HG03575 (cell line): ENCODE results near the gene SH3BP2.

Experiments
- ATAC-seq: cut with Tn5 transposase; IDR thresholded peaks from one replicate; pipeline ENCODE4 v1.9.1; 2021; ENCODE audit not compliant: unreplicated experiment, insufficient number of reproducible peaks, low FRiP score; ENCODE audit errors: extremely low read depth

Gene SH3BP2

DNA sequence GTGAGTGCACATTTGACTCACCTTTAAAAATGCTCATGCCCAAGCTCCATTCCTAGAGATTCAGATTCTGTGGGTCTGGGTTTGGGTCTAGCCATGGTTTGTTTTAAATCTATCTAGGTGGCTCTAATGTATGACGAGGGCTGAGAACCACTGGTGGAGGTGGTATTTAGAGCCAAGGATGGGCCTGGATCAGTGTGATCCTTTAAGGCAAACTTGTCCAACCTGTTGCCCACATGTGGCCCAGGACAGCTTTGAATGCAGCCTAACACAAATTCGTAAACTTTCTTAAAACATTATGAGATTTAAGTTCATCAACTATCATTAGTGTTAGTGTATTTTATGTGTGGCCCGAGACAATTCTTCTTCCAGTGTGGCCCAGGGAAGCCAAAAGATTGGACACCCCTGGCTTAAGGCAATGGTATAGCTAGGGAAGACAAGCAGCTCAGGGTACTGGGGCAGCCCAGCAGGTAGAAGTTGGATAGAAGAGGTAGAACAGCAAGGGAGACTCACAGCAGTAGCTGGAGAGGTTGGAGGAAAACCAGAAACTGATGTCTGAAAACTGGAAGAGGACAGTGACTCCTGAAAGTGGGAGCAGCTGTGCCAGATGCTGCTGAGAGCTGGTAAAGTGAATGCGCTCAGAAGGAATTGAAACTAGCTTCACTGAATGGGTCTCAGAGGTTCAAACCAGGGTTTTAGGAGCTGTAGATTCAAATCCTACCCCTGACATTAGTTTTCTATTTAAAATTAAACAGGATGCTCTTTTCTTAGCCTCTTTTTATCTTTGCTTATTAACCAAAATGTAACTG lies 68.9 kb downstream of the SH3BP2 start:
- no peak for ATAC-seq

DNA sequence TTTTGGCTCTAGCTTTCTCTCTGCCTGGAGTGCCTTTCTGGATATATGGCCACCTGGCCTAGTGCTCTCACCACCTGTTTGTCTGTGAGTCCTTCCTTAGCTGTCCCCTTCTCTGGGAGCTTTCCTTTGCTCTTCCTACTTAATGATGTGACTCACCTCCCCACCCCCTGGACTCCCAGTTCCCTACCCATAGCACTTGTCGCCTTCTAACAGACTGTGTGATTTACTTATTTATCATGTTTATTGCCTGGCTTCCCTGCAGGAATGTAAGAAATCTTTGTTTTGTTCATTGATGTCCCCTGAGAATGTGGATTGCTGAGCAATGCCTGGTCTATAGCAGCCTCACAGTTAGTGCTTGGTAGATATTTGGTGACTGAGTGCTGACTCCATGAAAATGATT lies 69.6 kb downstream of the SH3BP2 start:
- no peak for ATAC-seq

GRCh38 chr4:2863649-2864048 lies 70.8 kb downstream of the SH3BP2 start:
- no peak for ATAC-seq

- no peak for ATAC-seq
Measured at GRCh38 chr4:2865196-2865780, 72.4 kb downstream of the SH3BP2 start.

DNA sequence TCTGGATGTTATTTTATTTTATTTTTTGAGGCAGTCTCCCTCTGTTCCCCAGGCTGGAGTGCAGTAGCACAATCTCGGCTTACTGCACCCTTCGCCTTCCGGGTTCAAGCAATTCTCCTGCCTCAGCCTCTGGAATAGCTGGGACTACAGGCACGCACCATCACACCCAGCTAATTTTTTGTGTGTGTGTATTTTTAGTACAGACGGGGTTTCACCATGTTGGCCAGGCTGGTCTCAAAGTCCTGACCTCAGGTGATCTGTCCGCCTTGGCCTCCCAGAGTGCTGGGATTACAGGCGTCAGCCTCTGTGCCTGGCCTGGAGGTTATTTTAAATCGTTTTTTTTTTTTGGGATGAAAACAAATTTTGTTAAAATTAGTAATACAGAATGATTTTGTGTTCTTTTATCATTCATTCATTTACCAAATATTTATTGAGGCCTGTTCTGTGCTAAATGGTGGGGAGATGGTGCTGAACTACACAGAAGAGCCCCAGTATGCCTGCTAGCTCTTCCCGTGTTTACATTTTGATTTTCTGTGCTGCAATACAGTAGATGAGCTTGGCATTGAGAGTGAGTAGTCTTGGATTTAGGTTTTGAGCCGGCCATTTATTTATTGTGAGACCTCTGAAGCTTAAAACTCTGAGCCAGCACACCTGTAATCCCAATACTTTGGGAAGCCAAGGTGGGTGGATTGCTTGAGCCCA lies 73.4 kb downstream of the SH3BP2 start:
- no peak for ATAC-seq

DNA sequence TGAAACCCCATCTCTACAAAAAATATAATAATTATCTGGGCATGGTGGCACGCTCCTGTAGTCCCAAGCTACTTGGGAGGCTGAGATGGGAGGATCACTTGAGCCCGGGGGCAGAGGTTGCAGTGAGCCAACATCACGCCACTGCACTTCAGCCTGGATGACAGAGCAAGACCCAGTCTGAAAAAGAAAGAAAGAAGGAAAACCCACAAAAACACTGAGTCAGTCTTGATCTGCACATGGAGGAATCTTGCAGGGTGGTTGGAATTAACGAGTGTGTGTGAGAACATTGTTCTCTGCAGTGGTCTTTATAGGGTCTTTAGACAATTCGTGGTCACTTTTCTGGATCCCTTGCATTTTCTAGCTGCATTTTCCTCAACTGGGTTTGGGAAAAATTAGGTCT lies 74.0 kb downstream of the SH3BP2 start:
- ATAC-seq: no peak

DNA sequence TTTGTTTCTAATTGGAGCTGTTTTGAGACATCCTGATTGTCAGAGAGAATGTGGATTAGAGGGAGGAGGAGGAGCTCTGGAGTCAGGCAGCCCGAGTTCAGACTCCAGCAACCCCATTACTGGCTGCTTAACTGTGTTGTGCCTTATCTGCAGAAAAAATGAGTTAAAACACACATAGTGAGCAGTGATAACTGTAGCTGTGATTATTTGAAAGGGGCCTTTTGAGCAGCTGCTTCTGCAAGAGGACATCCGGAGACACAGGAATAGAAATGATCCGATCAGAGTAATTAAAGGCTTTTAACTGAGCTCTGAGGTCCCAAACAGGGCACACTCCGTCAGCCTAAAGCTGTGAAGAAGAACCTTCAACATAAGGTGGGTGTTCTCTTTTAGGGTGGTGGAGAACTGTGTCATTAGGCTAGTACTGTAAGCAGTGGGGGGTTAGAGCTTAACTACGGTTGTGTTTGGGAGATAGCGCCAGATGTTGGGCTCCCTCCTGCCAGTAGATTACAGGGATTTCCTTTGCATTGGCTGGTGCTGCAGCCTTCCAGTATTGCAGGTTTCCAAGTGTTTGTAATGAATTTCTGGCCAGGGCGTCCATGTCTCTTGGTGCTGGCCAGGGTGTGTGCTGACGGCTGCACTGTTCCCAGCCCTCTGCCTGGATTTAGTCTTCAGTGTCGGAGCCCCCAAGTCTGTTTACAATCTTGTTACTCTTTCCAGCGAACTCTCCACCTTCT lies 75.0 kb downstream of the SH3BP2 start:
- no peak for ATAC-seq

DNA sequence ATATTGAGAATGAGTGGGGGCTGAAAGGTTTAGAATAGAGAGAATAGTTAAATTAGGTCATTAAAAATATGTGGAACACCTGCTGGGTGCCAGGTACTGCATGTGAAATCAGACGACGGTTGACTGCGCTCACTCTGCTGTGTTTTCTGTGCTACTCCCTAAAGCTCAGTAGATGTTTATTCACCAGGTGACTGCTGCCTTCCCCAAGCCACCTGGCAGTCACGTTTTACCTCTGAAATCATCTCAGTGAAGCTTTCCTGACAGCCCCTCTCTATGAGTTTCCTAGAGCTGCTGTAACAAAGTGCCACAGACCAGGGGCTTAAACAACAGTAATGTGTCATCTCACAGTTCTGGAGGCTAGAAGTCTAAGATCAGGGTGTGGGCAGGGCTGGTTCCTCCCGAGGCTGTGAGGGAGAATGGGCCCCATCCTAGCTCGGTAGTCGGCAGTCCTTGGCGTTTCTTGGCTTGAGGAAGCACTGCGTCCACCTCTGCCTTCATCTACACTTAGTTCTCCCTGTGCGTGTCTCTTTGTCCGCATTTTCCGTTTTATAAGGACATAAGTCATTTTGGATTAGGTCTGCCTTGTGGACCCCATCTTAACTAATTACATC lies 76.1 kb downstream of the SH3BP2 start:
- no peak for ATAC-seq

DNA sequence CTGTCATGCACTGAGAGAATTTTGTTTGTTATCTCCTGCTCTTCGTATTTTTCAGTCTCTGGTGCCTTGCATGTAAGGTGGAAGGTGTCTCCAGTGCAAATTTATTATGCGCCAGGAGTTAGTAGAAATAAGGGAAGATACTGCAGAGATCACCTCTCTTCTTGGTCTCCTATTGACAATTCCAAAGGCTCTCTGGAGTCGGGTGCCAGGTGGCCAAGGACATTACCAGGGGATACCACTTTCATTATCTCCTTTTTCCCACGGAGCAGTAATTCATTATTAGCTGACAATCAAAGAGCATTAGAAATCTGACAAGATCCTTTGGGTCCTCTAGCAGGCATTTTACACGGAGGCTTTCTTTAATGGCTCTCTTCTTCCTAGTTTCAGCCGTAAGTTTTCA lies 76.8 kb downstream of the SH3BP2 start:
- no peak for ATAC-seq

DNA sequence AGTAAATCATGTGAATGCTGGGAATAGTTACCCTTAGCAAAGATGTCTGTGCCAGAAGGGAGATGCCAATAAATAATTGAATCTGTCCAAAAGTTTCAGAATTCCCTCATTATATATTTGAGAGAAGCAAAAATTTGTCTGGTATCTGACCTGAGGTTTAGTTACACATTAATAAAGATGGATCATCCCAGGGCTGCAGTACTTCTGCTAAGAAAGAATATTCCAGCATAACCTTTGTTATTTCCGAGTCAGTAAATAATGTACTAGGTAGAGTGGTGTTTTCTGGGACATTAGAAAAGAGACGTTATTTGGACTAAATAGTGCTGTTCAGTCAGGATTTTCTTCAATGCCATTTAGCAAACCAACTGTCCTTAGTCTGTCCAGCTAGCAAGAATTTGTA lies 77.2 kb downstream of the SH3BP2 start:
- ATAC-seq: no peak

DNA sequence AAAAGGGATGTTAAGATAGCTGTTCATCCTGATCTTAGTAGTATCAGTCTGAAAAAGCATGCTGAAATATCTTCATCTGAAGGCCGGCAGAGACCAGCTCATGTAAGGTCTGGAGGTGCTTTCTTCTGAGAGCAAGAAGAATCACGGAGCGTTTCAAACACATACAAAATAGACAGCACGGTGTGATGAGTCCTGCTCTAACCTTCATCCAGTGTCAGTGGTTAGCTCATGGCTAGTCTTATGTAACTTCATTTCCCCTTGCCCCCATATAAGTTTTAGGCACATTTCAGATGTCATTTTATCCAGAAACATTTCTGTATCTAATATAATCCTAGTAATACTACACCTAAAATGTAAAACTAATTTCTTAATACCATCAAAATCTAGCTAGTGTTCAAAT lies 78.6 kb downstream of the SH3BP2 start:
- no peak for ATAC-seq

- no peak for ATAC-seq
Measured at GRCh38 chr4:2871911-2872310, 79.0 kb downstream of the SH3BP2 start.

GRCh38 chr4:2873329-2873728 lies 80.4 kb downstream of the SH3BP2 start:
- no peak for ATAC-seq

- ATAC-seq: no peak
Measured at GRCh38 chr4:2874861-2875260, 82.0 kb downstream of the SH3BP2 start.

DNA sequence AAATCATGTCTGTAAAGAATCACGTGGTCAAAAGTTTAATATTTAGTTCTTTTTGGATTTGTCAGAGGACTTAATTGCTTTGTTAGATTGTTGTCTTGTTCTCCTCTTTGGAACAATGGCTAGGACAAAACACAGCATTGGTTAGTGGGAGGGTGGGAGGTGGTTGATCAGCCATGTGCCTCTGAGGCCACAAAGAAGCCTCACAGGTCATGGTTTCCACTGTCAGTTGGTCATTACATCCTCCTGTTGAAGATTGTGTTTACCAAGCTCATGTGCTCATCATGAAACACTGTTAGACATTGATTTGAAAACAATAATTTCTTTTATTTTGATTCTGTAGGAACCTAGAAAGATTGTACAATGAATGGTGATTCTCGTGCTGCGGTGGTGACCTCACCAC lies 82.7 kb downstream of the SH3BP2 start:
- no peak for ATAC-seq

- no peak for ATAC-seq
Measured at GRCh38 chr4:2878346-2878745, 85.5 kb downstream of the SH3BP2 start.

GRCh38 chr4:2879026-2879425 lies 86.1 kb downstream of the SH3BP2 start:
- ATAC-seq: no peak

- ATAC-seq: no peak
Measured at GRCh38 chr4:2881431-2881830, 88.5 kb downstream of the SH3BP2 start.

DNA sequence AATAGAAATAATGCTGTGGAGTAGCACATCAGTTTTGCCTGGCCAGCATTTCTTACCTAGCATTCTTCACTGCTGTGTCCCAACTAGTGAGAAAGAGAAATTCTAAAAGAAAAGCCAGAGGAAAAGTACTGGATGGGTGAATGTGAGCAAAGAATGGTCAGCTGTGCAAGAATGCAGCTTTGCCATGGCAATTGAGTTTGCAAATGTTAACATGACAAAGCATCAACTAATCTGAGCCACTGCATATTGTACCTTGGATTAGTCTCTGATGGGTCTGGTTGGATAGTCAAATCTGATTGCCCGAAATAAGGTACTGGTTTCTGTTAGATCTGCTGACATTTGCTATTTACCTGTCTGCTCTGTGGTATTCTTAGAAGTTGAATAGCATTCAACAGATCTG lies 89.5 kb downstream of the SH3BP2 start:
- ATAC-seq: no peak
